GM20431 (cell line): ENCODE measurements around the gene ZBTB46.

Experiments
- in situ Hi-C: fragments of 300-500 bp; cut with MseI, MboI; formaldehyde crosslinking; loops from one replicate; pipeline ENCODE4 v1.15.0; 2020; ENCODE audit warnings: low sequenced_read_pairs; ENCODE audit not compliant: unreplicated experiment

Gene ZBTB46

GRCh38 chr20:63700199-63701050 is 130.6 kb downstream of the ZBTB46 start:
- in situ Hi-C loops, result no loop called here

- in situ Hi-C loops, result no loop called here
Observed at GRCh38 chr20:63699466-63700198, 131.4 kb downstream of the ZBTB46 start.

GRCh38 chr20:63698739-63699465 is 132.2 kb downstream of the ZBTB46 start:
- in situ Hi-C loops, result no loop called here

- in situ Hi-C loops, result no loop called here
Observed at GRCh38 chr20:63697868-63698545, 133.1 kb downstream of the ZBTB46 start.

- in situ Hi-C loops, result no loop called here
Observed at GRCh38 chr20:63697357-63697867, 133.7 kb downstream of the ZBTB46 start.

- in situ Hi-C loops, result no loop called here
Observed at GRCh38 chr20:63696628-63697356, 134.3 kb downstream of the ZBTB46 start, which contains the start of gene TNFRSF6B. Gene TNFRSF6B (plus strand): TSS chr20:63696652. CDS start chr20:63696768, 116 bp downstream.

- in situ Hi-C loops, result no loop called here
Observed at GRCh38 chr20:63696306-63696627, 134.8 kb downstream of the ZBTB46 start.

GRCh38 chr20:63695424-63696305 is 135.4 kb downstream of the ZBTB46 start:
- in situ Hi-C loops, result no loop called here

- in situ Hi-C loops, result no loop called here
Observed at GRCh38 chr20:63694584-63695423, 136.3 kb downstream of the ZBTB46 start.

GRCh38 chr20:63693733-63694583 is 137.1 kb downstream of the ZBTB46 start:
- in situ Hi-C loops, result no loop called here
